GM12891 (cell line): ENCODE data around the gene RAET1L.

ENCODE experiments used
- POLR2A ChIP-seq: IDR thresholded peaks from 2 replicates; pipeline ENCODE4 v1.6.1; 2011; ENCODE audit warnings: low read depth, low read length, control low read depth
- POLR2AphosphoS5 ChIP-seq: IDR thresholded peaks from 2 replicates; pipeline ENCODE4 v1.6.1; 2011; ENCODE audit warnings: low read depth, low read length, control low read depth

- TF ChIP-seq POLR2A, result no peak
- TF ChIP-seq POLR2AphosphoS5, result no peak
These were observed 5.3 kb upstream of the RAET1L start for GRCh38 chr6:150030611-150031010.
